CD14-positive monocyte (primary cell): ENCODE results near the gene KIF1B. TPM values are rescaled to one million over a fixed set of nuclear protein-coding genes. Genes with fewer than 3 reads are reported as not detected.

ENCODE experiments used
- DNase-seq, 3 donors: peaks; one replicate each; pipeline ENCODE4 v3.0.0-alpha.2; 2011 to 2022
- H2AFZ ChIP-seq: 2 replicates; pipeline ENCODE4 v1.6.0; 2012; ENCODE audit warnings: mild to moderate bottlenecking, low read depth, low read length, inconsistent platforms; ENCODE audit not compliant: insufficient read depth, poor library complexity, severe bottlenecking
- H3K27ac ChIP-seq, 2 donors: 1 replicate in 1 of 2; 2 replicates in 1 of 2; pipeline ENCODE4 v1.5.1; 2012 to 2013; ENCODE audit warnings: low read length in 2 of 2, control low read depth in 1 of 2, inconsistent platforms in 1 of 2, low read depth in 1 of 2, mild to moderate bottlenecking in 1 of 2
- H3K27me3 ChIP-seq, 2 donors: one replicate each; pipeline versions ENCODE4 v1.6.0 to v1.6.1; 2011 to 2013; ENCODE audit warnings: low read length in 2 of 2; ENCODE audit not compliant: control insufficient read depth in 2 of 2, insufficient read depth in 2 of 2
- H3K36me3 ChIP-seq, 2 donors: replicated peaks in 1 of 2; 1 replicate in 1 of 2; 2 replicates in 1 of 2; pipeline versions ENCODE4 v1.5.1 to v1.6.1; 2012 to 2013; ENCODE audit warnings: low read length in 2 of 2, control low read depth in 1 of 2, inconsistent platforms in 1 of 2, mild to moderate bottlenecking in 1 of 2; ENCODE audit not compliant: insufficient read depth in 2 of 2, control insufficient read depth in 1 of 2
- H3K4me1 ChIP-seq, 2 donors: 1 replicate in 1 of 2; 2 replicates in 1 of 2; pipeline versions ENCODE4 v1.5.1 to v1.6.1; 2012 to 2013; ENCODE audit warnings: low read length in 2 of 2, control low read depth in 1 of 2, inconsistent platforms in 1 of 2, mild to moderate bottlenecking in 1 of 2, moderate library complexity in 1 of 2; ENCODE audit not compliant: insufficient read depth in 2 of 2, control insufficient read depth in 1 of 2
- H3K4me2 ChIP-seq: replicated peaks from 2 replicates; pipeline ENCODE3; 2012; ENCODE audit warnings: low read length, moderate library complexity, mild to moderate bottlenecking; ENCODE audit not compliant: poor library complexity, severe bottlenecking; ENCODE audit errors: extremely low read depth
- H3K4me3 ChIP-seq, 3 experiments: fragments of 200-600 bp in 1 of 3; sonication (generic) in 1 of 3; replicated peaks in 1 of 3; 1 replicate in 2 of 3; 2 replicates in 1 of 3; pipeline ENCODE4 v1.5.1; 2011 to 2013; ENCODE audit warnings: low read length in 3 of 3, mild to moderate bottlenecking in 3 of 3, control low read depth in 2 of 3, low read depth in 2 of 3, inconsistent platforms in 1 of 3, moderate library complexity in 1 of 3
- H3K79me2 ChIP-seq: 2 replicates; pipeline ENCODE4 v1.6.0; 2012; ENCODE audit warnings: mild to moderate bottlenecking, control low read depth, inconsistent platforms, low read length, moderate library complexity; ENCODE audit not compliant: insufficient read depth
- H3K9ac ChIP-seq: 2 replicates; pipeline ENCODE4 v1.6.0; 2017; ENCODE audit warnings: low read length, mild to moderate bottlenecking; ENCODE audit not compliant: insufficient read depth, poor library complexity, severe bottlenecking
- H3K9me3 ChIP-seq, 2 donors: replicated peaks in 1 of 2; 1 replicate in 1 of 2; 2 replicates in 1 of 2; pipeline versions ENCODE4 v1.5.1 to v1.6.1; 2012 to 2013; ENCODE audit warnings: low read length in 2 of 2, control low read depth in 1 of 2; ENCODE audit not compliant: control insufficient read depth in 1 of 2, insufficient read depth in 1 of 2
- H4K20me1 ChIP-seq: 2 replicates; pipeline ENCODE4 v1.6.0; 2012; ENCODE audit warnings: mild to moderate bottlenecking, low read length, control low read depth, moderate library complexity; ENCODE audit not compliant: insufficient read depth
- H3K27ac Mint-ChIP-seq, 7 donors: one replicate each; pipeline ENCODE4 v1.8.0; 2020; ENCODE audit warnings: mild to moderate bottlenecking in 7 of 7, mixed read lengths in 7 of 7, moderate library complexity in 6 of 7, inconsistent platforms in 2 of 7
- H3K27me3 Mint-ChIP-seq, 3 donors: one replicate each; pipeline ENCODE4 v1.8.0; 2021 to 2022; ENCODE audit warnings: low read depth in 3 of 3, mild to moderate bottlenecking in 3 of 3, mixed read lengths in 3 of 3, moderate library complexity in 3 of 3, inconsistent platforms in 1 of 3
- H3K36me3 Mint-ChIP-seq, 2 donors: one replicate each; pipeline ENCODE4 v1.8.0; 2020; ENCODE audit warnings: mixed read lengths in 2 of 2, inconsistent platforms in 1 of 2, mild to moderate bottlenecking in 1 of 2
- H3K4me1 Mint-ChIP-seq: one replicate; pipeline ENCODE4 v1.8.0; 2020; ENCODE audit warnings: mild to moderate bottlenecking, mixed read lengths
- H3K4me3 Mint-ChIP-seq, 2 donors: one replicate each; pipeline ENCODE4 v1.8.0; 2020; ENCODE audit warnings: mild to moderate bottlenecking in 2 of 2, mixed read lengths in 2 of 2, moderate library complexity in 1 of 2
- H3K9me3 Mint-ChIP-seq, 7 donors: one replicate each; pipeline ENCODE4 v1.8.0; 2020 to 2022; ENCODE audit warnings: mixed read lengths in 7 of 7, mild to moderate bottlenecking in 6 of 7, moderate library complexity in 6 of 7, inconsistent platforms in 2 of 7
- WGBS: methylation state at CpG from one replicate; pipeline ENCODE4 v1.1.5; 2013; ENCODE audit warnings: missing lambda C conversion rate; ENCODE audit not compliant: insufficient coverage; 5-methylcytosine and 5-hydroxymethylcytosine counted together
- intact Hi-C, 2 donors: fragments of 100-400 bp; cut with micrococcal nuclease; formaldehyde crosslinking; loops; one replicate each; pipeline versions ENCODE4 v1.15.0 to v1.15.1; 2023
- polyA plus RNA-seq, 3 donors: library from polyadenylated mRNA; depleted of rRNA in 1 of 3; unstranded in 2 of 3; stranded (reverse) in 1 of 3; fragments of 300-500 nt in 2 of 3; fragments of >200 nt in 1 of 3; fragmentation: Illumina TruSeq in 2 of 3; gene quantifications; 1 replicate in 2 of 3; 2 replicates in 1 of 3; pipeline ENCODE4 v1.2.3, GENCODE V29; 2012 to 2021
- TF ChIP-seq, protein P1 (sequence below): fragments of 200-600 bp; IDR thresholded peaks from one replicate; pipeline ENCODE4 v1.8.0; 2022; ENCODE audit warnings: antibody characterized with exemption, mild to moderate bottlenecking

Gene KIF1B
- polyA plus RNA-seq, 3 donors, result 3.0 to 7.0 (median 3.3) TPM

GRCh38 chr1:10295481-10296085 lies 85.2 kb downstream of the KIF1B start:
- no peak overlapping the region for H3K27ac ChIP-seq
- Mint-ChIP-seq H3K36me3 (peaks cover 59 to 75% of the 10 kb centered on the region in 2 donors), H3K27me3 (no peaks in the 10 kb centered on the region), H3K4me3 (no peak overlapping the region), H3K9me3 (no peaks in the 10 kb centered on the region), H3K27ac (no peak overlapping the region), H3K4me1 (peaks cover 20% of the 10 kb centered on the region)
- H3K4me3 ChIP-seq, result no peak overlapping the region
- no peaks in the 10 kb centered on the region for H3K27me3 ChIP-seq
- no peak for DNase-seq
- WGBS, result 100% methylated on average over 3 of the region's 6 CpGs
- intact Hi-C loops, result no loop called here
- H3K4me2 ChIP-seq, result no peak overlapping the region
- H3K9ac ChIP-seq, result no peak overlapping the region
- TF ChIP-seq, protein P1, sequence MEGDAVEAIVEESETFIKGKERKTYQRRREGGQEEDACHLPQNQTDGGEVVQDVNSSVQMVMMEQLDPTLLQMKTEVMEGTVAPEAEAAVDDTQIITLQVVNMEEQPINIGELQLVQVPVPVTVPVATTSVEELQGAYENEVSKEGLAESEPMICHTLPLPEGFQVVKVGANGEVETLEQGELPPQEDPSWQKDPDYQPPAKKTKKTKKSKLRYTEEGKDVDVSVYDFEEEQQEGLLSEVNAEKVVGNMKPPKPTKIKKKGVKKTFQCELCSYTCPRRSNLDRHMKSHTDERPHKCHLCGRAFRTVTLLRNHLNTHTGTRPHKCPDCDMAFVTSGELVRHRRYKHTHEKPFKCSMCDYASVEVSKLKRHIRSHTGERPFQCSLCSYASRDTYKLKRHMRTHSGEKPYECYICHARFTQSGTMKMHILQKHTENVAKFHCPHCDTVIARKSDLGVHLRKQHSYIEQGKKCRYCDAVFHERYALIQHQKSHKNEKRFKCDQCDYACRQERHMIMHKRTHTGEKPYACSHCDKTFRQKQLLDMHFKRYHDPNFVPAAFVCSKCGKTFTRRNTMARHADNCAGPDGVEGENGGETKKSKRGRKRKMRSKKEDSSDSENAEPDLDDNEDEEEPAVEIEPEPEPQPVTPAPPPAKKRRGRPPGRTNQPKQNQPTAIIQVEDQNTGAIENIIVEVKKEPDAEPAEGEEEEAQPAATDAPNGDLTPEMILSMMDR, result no peak
- no peaks in the 10 kb centered on the region for H3K9me3 ChIP-seq
- no peak overlapping the region for H2AFZ ChIP-seq
- peaks cover 69 to 80% of the 10 kb centered on the region in 2 donors for H3K36me3 ChIP-seq
- no peaks in the 10 kb centered on the region for H3K79me2 ChIP-seq
- H3K4me1 ChIP-seq, result peaks cover 4 to 15% of the 10 kb centered on the region in 2 donors
- H4K20me1 ChIP-seq, result no peaks in the 10 kb centered on the region

DNA sequence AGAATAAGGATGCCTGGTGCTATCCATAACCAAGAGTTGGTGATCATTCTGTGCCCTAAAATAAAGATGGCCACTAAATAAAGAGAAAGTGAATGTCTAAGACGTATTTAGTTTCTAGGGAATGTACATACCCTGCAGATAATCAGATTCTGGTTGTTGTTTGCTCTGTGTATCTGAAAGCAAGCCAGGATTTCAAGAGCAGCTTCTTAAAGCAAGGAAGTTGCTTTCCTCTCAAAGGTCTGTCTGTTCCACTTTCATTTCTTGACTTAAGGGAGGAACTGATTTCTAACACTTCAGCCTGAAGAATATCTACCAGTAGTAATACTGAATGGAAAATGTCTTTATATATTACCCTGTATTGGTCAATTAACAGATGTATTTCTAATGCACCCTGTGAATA lies 88.8 kb downstream of the KIF1B start:
- no peak overlapping the region for H3K4me2 ChIP-seq
- Mint-ChIP-seq H3K9me3 (peaks cover 0 to 2% (median 0%) of the 10 kb centered on the region in 7 donors), H3K4me3 (peak overlapping the region in 1 of 2 donors; percentile 26), H3K27me3 (no peaks in the 10 kb centered on the region), H3K36me3 (peaks cover 57 to 75% of the 10 kb centered on the region in 2 donors), H3K4me1 (peaks cover 21% of the 10 kb centered on the region), H3K27ac (peak overlapping the region in 3 of 7 donors; percentile 43 to 72 (median 62))
- no peak for DNase-seq
- no peaks in the 10 kb centered on the region for H3K27me3 ChIP-seq
- no peak overlapping the region for H3K4me3 ChIP-seq
- intact Hi-C loops, result no loop called here
- 100% methylated on average over 1 of the region's 1 CpG for WGBS
- H3K9ac ChIP-seq, result no peak overlapping the region
- H2AFZ ChIP-seq, result no peak overlapping the region
- no peaks in the 10 kb centered on the region for H4K20me1 ChIP-seq
- peaks cover 55 to 80% of the 10 kb centered on the region in 2 donors for H3K36me3 ChIP-seq
- no peaks in the 10 kb centered on the region for H3K9me3 ChIP-seq
- peaks cover 4 to 16% of the 10 kb centered on the region in 2 donors for H3K4me1 ChIP-seq
- TF ChIP-seq, protein P1, result no peak
- H3K79me2 ChIP-seq, result peaks cover 4% of the 10 kb centered on the region
- H3K27ac ChIP-seq, result peak overlapping the region in 1 of 2 donors; percentile 71
